Measurements from ENCODE around the gene GPAT3.
"Not testable (repeated sequence)": the region's sequence is repeated elsewhere in the genome, so short reads cannot be mapped to it uniquely, and the experiment has no call there.

The GPAT3 gene

GRCh38 chr4:83552924-83553323 is 17.0 kb downstream of the GPAT3 start:
- DNase-seq: no peak

- no peak for DNase-seq
These were observed 20.2 kb downstream of the GPAT3 start for GRCh38 chr4:83556006-83556707.

- no peak for DNase-seq
These were observed 20.9 kb downstream of the GPAT3 start for GRCh38 chr4:83556816-83557215.

- no peak for DNase-seq
These were observed 22.2 kb downstream of the GPAT3 start for GRCh38 chr4:83558059-83558653.

GRCh38 chr4:83558680-83559079 is 22.8 kb downstream of the GPAT3 start:
- no peak for DNase-seq

GRCh38 chr4:83560523-83560922 is 24.6 kb downstream of the GPAT3 start:
- no peak for DNase-seq

- DNase-seq: peak; percentile 41
These were observed 25.5 kb downstream of the GPAT3 start for GRCh38 chr4:83561381-83561780.

- no peak for DNase-seq
These were observed 28.1 kb downstream of the GPAT3 start for GRCh38 chr4:83563998-83564397.

GRCh38 chr4:83568062-83568461 is 32.2 kb downstream of the GPAT3 start:
- no peak for DNase-seq

- DNase-seq: no peak
These were observed 33.5 kb downstream of the GPAT3 start for GRCh38 chr4:83569429-83569828.

GRCh38 chr4:83569987-83570386 is 34.1 kb downstream of the GPAT3 start:
- no peak for DNase-seq

GRCh38 chr4:83572848-83573247 is 36.9 kb downstream of the GPAT3 start:
- no peak for DNase-seq

- DNase-seq: no peak
These were observed 38.3 kb downstream of the GPAT3 start for GRCh38 chr4:83574247-83574646.

GRCh38 chr4:83576237-83576636 is 40.3 kb downstream of the GPAT3 start:
- not testable (repeated sequence) for DNase-seq

GRCh38 chr4:83581411-83582288 is 45.7 kb downstream of the GPAT3 start:
- DNase-seq: no peak

- DNase-seq: no peak
These were observed 46.4 kb downstream of the GPAT3 start for GRCh38 chr4:83582289-83582785.

GRCh38 chr4:83585982-83586508 is 50.1 kb downstream of the GPAT3 start:
- no peak for DNase-seq

- DNase-seq: no peak
These were observed 53.4 kb downstream of the GPAT3 start for GRCh38 chr4:83589279-83589678.

GRCh38 chr4:83591056-83591455 is 55.1 kb downstream of the GPAT3 start:
- DNase-seq: no peak

- no peak for DNase-seq
These were observed 55.8 kb downstream of the GPAT3 start for GRCh38 chr4:83591730-83592129.

GRCh38 chr4:83599183-83599582 is 63.3 kb downstream of the GPAT3 start:
- no peak for DNase-seq

- DNase-seq: no peak
These were observed 67.2 kb downstream of the GPAT3 start for GRCh38 chr4:83603129-83603528.

GRCh38 chr4:83604321-83604720 is 68.4 kb downstream of the GPAT3 start:
- no peak for DNase-seq
